22Rv1 (cell line): ENCODE measurements around the gene GJA10.

Experiments used
- ZFX ChIP-seq: fragments of 450-650 bp; IDR thresholded peaks from 2 replicates; pipeline ENCODE4 v1.6.1; 2017; ENCODE audit warnings: antibody characterized with exemption, borderline replicate concordance
- TF ChIP-seq, protein P1 (sequence below): fragments of 450-650 bp; IDR thresholded peaks from 2 replicates; pipeline ENCODE4 v1.5.1; 2017; ENCODE audit warnings: mild to moderate bottlenecking

DNA sequence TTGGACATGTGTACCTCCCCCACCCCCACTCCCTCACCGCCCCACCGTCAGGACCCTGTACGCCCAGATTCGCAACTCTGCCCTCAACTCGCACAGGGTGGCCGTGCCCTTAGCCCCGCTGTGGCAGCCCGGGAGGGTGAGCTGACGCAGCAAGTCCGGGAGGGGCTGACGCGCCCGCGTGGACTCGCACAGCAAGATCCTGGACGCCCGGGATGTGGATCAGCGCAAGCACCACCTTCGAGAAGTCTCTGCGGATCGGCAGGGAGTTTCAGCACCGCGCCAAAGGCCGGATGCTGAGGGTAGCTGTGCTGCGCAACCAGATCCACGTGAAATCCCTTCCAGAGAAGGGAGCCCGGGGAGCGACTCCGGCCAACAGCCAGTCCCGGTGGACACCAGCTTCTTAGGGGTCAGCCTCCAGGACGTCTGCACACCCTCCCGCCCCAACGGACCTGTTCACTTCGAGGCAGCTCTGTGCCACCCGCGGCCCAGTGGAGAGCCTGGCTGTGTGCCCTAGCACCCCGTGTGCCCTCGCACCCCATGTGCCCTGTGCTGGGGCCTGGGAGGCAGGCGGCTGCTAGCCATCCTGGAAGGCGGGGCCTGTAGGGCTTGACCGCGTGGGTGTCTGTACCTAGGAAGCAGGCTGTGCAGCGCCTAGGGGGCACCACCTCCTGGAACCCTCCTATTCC lies 6.7 kb upstream of the GJA10 start:
- TF ChIP-seq, protein P1, sequence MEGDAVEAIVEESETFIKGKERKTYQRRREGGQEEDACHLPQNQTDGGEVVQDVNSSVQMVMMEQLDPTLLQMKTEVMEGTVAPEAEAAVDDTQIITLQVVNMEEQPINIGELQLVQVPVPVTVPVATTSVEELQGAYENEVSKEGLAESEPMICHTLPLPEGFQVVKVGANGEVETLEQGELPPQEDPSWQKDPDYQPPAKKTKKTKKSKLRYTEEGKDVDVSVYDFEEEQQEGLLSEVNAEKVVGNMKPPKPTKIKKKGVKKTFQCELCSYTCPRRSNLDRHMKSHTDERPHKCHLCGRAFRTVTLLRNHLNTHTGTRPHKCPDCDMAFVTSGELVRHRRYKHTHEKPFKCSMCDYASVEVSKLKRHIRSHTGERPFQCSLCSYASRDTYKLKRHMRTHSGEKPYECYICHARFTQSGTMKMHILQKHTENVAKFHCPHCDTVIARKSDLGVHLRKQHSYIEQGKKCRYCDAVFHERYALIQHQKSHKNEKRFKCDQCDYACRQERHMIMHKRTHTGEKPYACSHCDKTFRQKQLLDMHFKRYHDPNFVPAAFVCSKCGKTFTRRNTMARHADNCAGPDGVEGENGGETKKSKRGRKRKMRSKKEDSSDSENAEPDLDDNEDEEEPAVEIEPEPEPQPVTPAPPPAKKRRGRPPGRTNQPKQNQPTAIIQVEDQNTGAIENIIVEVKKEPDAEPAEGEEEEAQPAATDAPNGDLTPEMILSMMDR, result no peak
- TF ChIP-seq ZFX, result no peak
